ENCODE results near the gene NPS.

The NPS gene

DNA sequence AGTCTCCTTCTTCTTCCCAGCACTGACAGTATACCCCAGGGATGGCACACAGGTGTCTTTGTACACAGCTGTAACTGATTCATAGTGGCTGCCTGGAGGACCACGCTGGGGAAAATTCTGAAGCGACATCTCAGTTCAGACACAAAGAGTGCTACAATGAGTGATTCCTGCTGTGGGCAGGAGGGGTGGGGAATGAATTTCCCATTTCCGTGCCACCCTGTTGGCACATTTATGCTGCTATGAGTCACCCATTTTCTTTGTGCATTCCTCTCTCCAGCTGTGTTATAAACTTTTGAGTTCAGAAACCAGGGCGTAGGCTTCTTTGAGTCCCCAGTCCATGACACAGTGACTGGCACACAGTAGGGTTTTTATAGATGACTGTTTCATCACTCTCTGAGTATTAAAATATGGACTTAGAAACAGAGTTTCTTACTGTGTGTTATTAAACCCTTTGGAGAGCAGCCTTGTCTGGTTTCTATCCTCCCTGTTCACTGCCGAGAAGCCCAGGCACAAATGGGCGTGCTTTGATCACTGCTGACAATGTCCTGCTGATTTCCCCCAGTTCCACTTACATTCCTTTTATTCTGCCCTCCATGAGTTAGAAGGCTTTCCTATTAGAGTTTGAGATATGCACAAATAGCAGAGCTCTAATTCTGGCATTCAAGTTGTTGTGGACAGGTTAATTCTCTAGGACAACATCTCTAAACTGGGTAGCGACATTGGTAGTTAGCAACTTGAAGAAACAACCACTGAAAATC, 24.0 kb upstream of the NPS start:
- in situ Hi-C loops (cut with HindIII; ENCODE audit: low sequenced_read_pairs), result no loop called here
- TF ChIP-seq, protein P1, sequence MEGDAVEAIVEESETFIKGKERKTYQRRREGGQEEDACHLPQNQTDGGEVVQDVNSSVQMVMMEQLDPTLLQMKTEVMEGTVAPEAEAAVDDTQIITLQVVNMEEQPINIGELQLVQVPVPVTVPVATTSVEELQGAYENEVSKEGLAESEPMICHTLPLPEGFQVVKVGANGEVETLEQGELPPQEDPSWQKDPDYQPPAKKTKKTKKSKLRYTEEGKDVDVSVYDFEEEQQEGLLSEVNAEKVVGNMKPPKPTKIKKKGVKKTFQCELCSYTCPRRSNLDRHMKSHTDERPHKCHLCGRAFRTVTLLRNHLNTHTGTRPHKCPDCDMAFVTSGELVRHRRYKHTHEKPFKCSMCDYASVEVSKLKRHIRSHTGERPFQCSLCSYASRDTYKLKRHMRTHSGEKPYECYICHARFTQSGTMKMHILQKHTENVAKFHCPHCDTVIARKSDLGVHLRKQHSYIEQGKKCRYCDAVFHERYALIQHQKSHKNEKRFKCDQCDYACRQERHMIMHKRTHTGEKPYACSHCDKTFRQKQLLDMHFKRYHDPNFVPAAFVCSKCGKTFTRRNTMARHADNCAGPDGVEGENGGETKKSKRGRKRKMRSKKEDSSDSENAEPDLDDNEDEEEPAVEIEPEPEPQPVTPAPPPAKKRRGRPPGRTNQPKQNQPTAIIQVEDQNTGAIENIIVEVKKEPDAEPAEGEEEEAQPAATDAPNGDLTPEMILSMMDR (IDR thresholded peaks at IDR 0.05; ENCODE audit: low read depth, low read length), result no peak
- no peak for DNase-seq (ENCODE audit: low read depth, low spot score)
- H3K4me3 ChIP-seq (ENCODE audit: low read depth, low read length), result no peak overlapping the region

DNA sequence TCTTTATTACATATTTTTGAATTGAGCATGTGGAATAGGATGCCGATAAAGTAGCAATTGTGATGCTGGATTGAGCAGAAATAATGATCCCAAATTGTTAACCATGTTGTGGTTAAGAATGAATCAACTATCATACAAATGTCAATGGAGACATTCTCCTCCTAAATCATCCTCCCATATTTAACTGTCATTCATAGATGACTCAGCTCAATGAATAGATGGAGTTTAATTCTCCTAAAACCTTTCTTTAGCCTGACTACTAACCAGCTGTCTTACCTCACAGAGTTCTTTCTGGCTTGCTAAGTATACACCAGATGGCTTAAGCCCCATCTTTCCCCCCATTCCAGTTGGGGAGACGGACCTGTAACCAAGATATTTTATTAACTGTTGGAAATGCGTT, 23.4 kb upstream of the NPS start:
- DNase-seq (ENCODE audit: low read depth, low spot score), result no peak
- in situ Hi-C loops (cut with HindIII; ENCODE audit: low sequenced_read_pairs), result no loop called here
- TF ChIP-seq, protein P1 (IDR thresholded peaks at IDR 0.05; ENCODE audit: low read depth, low read length), result no peak
- H3K4me3 ChIP-seq (ENCODE audit: low read depth, low read length), result no peak overlapping the region

DNA sequence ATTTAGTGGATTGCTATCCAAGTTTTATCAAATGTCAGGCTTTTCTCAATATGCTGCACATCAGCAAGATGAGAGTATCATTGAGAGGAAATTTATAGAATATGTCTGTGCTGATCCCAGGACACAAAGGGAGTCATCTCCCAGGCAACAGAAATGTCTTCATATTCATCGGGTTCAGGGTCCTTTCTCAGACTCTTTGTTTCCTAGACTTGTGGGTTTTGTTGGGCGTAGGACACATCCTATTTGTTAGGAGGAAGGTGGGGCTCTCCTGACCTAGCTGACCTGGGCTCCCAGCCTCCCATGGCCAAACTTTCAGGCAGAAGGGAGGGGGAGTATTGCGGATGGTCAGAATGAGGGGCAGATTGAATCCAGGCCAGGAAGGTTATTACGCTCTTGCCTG, 22.9 kb upstream of the NPS start:
- TF ChIP-seq, protein P1 (IDR thresholded peaks at IDR 0.05; ENCODE audit: low read depth, low read length), result no peak
- no peak for DNase-seq (ENCODE audit: low read depth, low spot score)
- in situ Hi-C loops (cut with HindIII; ENCODE audit: low sequenced_read_pairs), result no loop called here

DNA sequence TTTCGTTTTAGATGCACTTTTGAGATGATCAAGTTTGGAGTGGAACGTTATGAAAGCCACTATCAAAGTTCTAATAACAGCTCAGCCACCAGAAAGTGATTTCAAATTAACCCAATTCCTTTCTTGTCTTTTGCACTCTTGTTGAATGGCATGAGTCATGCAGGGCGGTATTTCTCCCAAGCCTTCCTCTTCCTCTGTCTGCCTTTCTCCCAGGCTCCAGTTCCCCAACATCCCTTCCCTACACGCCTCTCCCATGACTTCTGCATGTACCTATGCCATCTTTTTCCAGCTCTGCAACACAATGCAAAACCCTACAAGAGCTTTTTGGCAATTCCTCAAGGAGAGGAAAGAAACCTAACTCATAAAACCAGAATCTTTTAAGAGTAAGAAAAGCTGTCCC, 21.8 kb upstream of the NPS start:
- no peak for DNase-seq (ENCODE audit: low read depth, low spot score)
- H3K4me3 ChIP-seq (ENCODE audit: low read depth, low read length), result no peak overlapping the region
- in situ Hi-C loops (cut with HindIII; ENCODE audit: low sequenced_read_pairs), result no loop called here
- TF ChIP-seq, protein P1 (IDR thresholded peaks at IDR 0.05; ENCODE audit: low read depth, low read length), result no peak

More for the DNA sequence above, 22.9 kb upstream of the NPS start:
- no peak overlapping the region for H3K4me3 ChIP-seq (ENCODE audit: low read depth, low read length)

DNA sequence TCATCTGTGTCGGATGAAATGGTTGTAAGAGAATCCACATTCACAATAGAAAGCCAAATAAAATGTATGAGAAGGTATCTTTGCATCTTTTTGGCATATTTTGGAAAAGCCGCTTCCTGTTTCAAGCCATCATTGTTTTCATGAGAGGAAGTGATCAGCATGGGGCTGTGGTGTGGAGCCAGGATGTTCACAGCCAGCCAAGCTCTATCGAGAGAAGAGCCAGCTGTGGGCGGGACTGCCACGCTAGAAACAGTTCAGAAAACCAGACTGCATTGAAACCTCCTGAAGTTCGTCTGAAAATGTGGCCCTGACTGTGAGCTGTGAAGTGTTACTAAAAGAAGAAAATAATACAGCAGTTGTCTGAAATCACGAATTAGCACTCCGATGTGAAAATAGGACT, 21.2 kb upstream of the NPS start:
- no peak for DNase-seq (ENCODE audit: low read depth, low spot score)
- TF ChIP-seq, protein P1 (IDR thresholded peaks at IDR 0.05; ENCODE audit: low read depth, low read length), result no peak
- H3K4me3 ChIP-seq (ENCODE audit: low read depth, low read length), result no peak overlapping the region
- in situ Hi-C loops (cut with HindIII; ENCODE audit: low sequenced_read_pairs), result no loop called here

DNA sequence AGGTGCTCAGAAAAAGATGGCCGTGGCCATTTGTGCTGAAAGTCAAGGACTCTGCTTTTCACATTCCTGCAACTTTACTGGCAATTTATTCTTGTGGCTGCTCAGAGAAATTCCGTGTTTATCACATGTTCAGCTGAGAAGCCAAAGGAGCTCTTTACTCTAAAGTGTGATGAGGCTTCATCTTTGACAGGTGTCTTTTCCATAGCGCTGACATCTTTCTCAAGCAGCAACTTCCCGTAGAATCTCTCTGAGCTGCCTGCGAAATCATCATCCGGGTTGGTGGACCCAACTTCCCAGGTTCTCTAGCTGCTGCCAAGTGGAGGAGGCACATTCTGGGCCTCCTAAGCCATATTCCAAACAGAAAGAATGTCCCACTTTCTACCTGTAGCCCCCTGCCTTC, 16.9 kb upstream of the NPS start:
- DNase-seq (ENCODE audit: low read depth, low spot score), result no peak
- TF ChIP-seq, protein P1 (IDR thresholded peaks at IDR 0.05; ENCODE audit: low read depth, low read length), result no peak
- H3K4me3 ChIP-seq (ENCODE audit: low read depth, low read length), result no peak overlapping the region
- in situ Hi-C loops (cut with HindIII; ENCODE audit: low sequenced_read_pairs), result no loop called here

All from astrocyte of the spinal cord (primary cell).